GM12892 (cell line): ENCODE data around the gene CUL7.
"Not testable (repeated sequence)": the region's sequence is repeated elsewhere in the genome, so short reads cannot be mapped to it uniquely, and the experiment has no call there.

ENCODE experiments used
- DNase-seq: peaks from one replicate; pipeline ENCODE4 v3.0.0; 2011; ENCODE audit not compliant: insufficient read length
- FAIRE-seq: peaks from 2 replicates; lab custom pipeline; 2011; peaks lifted over from hg19 to GRCh38; lab: Jason Lieb, UNC
- POLR2A ChIP-seq: IDR thresholded peaks from 2 replicates; pipeline ENCODE4 v1.6.1; 2011; ENCODE audit warnings: low read depth, low read length, control low read depth
- POLR2AphosphoS5 ChIP-seq: IDR thresholded peaks from 2 replicates; pipeline ENCODE4 v1.6.1; 2011; ENCODE audit warnings: low read depth, low read length, control low read depth
- TAF1 ChIP-seq: IDR thresholded peaks from 2 replicates; pipeline ENCODE4 v1.6.1; 2011; ENCODE audit warnings: low read depth, mild to moderate bottlenecking, control low read depth, low read length, borderline replicate concordance

Gene CUL7

GRCh38 chr6:43089874-43090558 lies 36.4 kb upstream of the CUL7 start:
- TF ChIP-seq TAF1: no peak
- no peak for TF ChIP-seq POLR2A
- TF ChIP-seq POLR2AphosphoS5: no peak
- FAIRE-seq (no peak), DNase-seq (no peak)

DNA sequence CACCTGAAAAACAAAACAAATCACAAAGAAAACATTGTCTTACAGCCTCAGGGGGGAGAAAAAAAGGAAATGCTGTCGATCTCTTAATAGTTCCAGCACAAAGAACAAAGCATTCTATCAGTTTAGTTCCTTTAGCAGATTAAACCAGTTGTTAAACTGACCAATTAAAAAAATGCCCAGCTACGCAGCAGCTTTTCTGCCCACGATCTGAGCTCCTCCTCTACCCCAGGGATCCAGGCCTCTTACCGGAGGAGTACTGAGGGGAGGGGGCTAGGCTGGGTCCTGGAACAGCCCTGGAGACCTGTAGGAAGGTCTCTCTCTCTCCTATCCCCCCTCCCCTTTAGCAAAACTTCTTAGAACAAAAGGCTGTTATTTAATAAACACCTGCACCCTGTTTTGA lies 35.8 kb upstream of the CUL7 start:
- FAIRE-seq: no peak
- DNase-seq: no peak
- no peak for TF ChIP-seq TAF1
- no peak for TF ChIP-seq POLR2A
- no peak for TF ChIP-seq POLR2AphosphoS5

DNA sequence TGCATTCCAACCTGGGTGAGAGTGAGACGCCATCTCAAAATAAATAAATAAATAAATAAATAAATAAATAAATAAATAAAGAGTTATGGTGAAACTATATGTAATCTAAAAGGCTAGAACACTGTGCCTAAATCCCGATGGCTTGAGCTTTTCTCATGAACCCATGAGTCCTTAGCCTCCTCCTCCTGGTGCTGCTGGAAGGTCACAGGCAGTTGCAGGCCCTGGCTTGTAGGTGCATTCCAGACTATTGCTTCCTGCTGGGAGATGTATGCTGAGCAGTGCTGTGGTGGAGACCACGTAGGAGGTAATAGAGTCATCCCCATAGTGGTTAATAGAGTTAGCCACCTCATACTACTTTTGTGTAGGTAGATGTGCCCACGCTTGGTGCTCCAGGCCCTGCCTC lies 35.0 kb upstream of the CUL7 start:
- TF ChIP-seq TAF1 (no peak), POLR2AphosphoS5 (no peak), POLR2A (no peak)
- no peak for FAIRE-seq

DNA sequence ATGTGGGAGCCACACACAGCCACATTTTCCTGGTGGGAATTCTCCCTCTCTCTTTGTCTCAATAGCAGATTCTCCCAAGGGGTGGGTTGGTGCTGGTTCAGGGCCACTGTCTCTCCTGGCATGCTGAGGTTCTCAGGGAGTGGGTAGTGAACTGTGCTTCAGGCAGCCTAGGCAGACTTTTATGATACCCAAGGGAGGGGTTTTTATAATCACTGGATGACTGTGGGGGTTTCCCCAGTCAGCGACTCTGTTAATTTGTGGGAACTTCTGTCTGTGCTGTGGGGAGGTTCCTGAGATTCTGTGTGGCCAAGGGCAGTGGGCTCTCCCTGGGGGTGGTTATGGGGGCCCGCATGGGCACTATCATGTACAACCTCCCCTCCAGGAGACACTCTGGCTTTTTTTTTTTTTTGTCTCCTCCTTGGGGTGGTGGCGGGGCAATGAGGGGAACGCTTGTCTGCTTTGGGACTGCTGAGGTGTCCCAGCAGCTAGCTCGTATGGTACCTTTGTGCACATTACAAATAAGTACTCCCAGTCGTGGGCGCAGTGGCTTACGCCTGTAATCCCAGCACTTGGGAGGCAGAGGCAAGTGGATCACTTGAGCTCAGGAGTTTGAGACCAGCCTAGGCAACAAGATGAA lies 32.5 kb upstream of the CUL7 start:
- FAIRE-seq: no peak
- TF ChIP-seq TAF1: no peak
- no peak for TF ChIP-seq POLR2A
- TF ChIP-seq POLR2AphosphoS5: no peak
- DNase-seq: peak; percentile 50

More for the DNA sequence above, 35.0 kb upstream of the CUL7 start:
- no peak for DNase-seq

GRCh38 chr6:43082806-43083655 lies 29.4 kb upstream of the CUL7 start:
- no peak for FAIRE-seq
- TF ChIP-seq TAF1 (no peak), POLR2AphosphoS5 (no peak), POLR2A (no peak)
- DNase-seq: no peak

DNA sequence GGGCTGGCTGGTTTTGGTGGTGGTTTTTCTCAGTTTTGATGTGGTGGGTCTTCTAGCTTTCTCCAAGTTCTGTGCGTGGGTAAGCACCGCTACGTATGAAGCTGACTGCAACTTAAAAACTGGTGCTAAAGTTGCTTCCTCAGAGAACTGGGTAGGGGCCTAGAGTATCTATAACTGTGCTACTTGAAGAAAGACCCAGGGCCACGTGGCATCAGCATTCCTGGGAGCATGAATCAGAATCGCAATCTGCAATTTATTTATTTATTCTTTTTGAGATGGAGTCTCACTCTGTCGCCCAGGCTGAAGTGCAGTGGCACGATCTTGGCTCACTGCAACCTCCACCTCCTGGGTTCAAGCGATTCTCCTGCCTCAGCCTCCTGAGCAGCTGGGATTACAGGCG lies 28.3 kb upstream of the CUL7 start:
- not testable (repeated sequence) for FAIRE-seq, DNase-seq

DNA sequence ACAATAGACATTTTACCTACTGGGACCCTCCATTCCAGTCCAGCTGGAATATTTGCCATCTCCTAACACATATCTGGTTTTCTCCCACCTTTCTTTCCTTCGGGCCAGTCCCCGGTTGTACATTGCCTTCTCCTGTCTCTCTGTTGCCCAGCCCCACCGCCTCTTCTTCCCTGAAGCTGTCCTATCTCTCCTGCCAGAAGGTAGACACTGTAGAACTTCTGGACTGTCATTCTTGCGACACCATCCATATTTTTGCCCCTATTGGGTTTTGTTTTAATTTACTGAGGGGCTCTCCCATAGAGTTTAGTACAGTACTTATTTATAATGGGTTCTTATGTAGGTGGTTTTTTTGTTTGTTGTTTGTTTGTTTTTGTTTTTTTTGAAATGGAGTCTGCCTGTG lies 27.4 kb upstream of the CUL7 start:
- TF ChIP-seq POLR2A: no peak
- TF ChIP-seq POLR2AphosphoS5: no peak
- TF ChIP-seq TAF1: no peak
- FAIRE-seq (no peak), DNase-seq (no peak)

DNA sequence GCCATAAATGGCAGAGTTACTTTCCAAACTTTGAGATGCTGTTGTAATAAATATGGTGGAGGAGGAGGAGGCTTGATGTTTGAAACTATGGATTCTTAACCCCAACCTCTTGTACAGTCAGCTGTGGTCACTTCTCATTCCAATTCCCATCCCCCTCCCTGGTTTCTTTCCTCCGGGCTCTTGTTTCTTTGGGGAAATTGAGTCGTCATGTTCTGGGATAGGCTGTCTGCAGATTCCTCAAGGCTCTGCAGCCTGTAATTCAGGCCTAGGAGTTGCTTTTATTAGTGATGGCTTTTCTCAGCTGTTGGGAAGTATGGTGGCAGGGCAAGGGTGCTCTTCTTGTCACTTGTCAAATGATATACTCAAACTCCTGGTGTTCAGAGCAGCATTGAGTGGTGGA lies 25.0 kb upstream of the CUL7 start:
- FAIRE-seq: no peak
- DNase-seq: no peak
- no peak for TF ChIP-seq POLR2A
- TF ChIP-seq POLR2AphosphoS5: no peak
- no peak for TF ChIP-seq TAF1

DNA sequence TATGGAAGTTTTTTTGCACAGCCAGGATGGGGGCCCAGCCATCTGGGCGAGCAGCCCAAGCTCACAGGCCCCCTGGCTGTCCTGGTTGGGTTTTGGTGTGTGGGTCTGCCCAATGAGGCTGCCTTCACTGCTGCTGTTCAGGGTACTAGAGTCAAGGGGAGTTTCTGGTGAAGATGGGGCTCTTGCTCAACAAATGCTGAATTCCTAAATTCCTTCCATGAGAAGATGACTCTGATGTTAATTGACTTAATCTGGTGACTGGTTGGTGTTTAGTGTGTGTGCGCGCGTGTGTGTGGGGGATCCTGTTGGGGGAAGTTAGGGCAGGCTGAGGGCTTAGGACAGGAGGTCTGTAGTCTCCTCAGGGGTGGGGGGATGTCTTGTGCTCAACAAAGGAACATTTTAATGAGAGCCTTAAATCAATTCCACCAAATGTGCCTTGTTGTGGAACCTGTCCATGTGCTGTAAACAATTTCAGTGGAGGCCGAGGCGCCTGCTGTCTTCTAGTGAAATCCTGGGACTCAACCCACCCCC lies 24.4 kb upstream of the CUL7 start:
- TF ChIP-seq POLR2A (no peak), TAF1 (no peak), POLR2AphosphoS5 (no peak)
- DNase-seq (no peak), FAIRE-seq (no peak)

DNA sequence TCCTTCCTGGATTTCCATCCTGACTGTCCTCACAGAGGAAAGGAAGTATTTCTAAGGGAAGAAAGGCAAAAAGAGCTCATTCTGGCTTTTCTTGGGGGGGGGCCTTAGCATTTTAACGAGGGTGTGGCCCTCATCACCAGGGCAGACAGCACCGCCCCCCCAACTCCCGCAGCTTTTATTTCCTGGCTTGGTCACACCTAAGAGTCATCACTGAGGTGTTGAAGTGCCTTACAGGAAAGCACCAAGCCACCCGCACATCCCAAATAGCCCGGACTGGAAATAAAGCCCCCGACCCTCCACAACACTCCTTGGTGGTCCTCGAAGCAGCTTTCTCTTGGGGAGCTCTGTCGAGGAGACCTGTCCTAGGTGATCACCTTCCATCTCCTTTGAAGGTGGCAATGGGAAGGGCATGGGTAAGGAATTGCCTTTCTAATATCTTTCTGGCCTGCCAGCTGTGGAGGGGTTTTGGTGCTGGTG lies 23.7 kb upstream of the CUL7 start:
- TF ChIP-seq POLR2A: no peak
- TF ChIP-seq TAF1: no peak
- no peak for TF ChIP-seq POLR2AphosphoS5
- no peak for DNase-seq
- FAIRE-seq: no peak
